Muscle of back (tissue), 11 donors: ENCODE measurements around the gene WNT7B. TPM values are rescaled to one million over a fixed set of nuclear protein-coding genes. Genes with fewer than 3 reads are reported as not detected.

Experiments
- DNase-seq, 3 donors: peaks; one replicate each; pipeline versions ENCODE4 v3.0.0 to v3.0.0-alpha.2; 2013
- polyA plus RNA-seq, 10 donors: library from polyadenylated mRNA; unstranded; fragments of 120-200 nt; gene quantifications; one replicate each; pipeline ENCODE4 v1.2.1, GENCODE V29; 2013; ENCODE audit not compliant: insufficient read length in 10 of 10

WNT7B gene
- polyA plus RNA-seq, 10 donors: 0.07 to 4.9 (median 0.08) TPM

- no peak for DNase-seq
These were observed 99.3 kb downstream of the WNT7B start for GRCh38 chr22:45877651-45878050.

- no peak for DNase-seq
These were observed 100.0 kb downstream of the WNT7B start for GRCh38 chr22:45877036-45877380.

GRCh38 chr22:45876136-45877035, 100.6 kb downstream of the WNT7B start:
- DNase-seq: no peak

DNA sequence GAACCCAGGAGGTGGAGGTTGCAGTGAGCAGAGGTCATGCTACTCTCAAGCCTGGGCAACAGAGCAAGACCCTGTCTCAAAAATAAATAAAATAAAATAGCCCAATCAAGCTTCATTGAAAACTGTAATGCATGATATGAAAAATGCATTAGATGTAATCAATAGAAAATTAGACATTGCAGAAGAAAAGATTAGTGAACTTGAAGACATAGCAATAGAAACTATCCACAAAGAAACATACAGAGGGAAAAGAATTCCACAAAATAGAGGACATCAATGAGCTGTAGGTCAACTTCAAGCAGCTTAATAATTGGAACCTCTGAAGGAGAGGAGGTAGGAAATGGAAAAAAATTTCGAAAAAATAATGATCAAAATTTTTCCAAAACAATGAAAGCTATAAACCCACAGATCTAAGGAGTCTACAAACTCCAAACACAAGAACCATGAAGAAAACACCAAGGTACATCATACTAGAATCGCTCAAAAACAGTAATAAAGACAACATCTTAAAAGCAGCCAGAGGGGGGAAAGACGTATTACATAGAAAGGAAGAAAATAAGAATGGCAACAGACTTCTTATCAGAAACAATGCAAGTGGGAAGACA, 104.2 kb downstream of the WNT7B start:
- no peak for DNase-seq

DNA sequence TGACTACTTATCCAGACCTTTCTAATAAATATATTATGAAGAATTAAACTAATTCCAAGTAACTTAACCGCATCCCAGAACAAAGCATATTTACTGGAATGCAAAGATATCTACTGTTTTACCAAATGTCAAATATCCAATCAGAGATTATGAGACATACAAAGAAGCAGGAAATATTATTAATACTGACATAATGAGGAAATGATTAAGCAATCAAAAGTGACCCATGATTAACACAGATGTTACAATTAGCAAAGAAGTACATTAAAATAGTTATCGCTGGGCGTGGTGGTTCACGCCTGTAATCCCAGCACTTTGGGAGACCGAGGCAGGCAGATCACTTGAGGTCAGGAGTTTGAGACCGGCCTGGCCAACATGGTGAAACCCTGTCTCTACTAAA, 105.2 kb downstream of the WNT7B start:
- DNase-seq: no peak

Other genes starting within 250 kb of the WNT7B start
- gene PPARA, start 173.4 kb upstream of the WNT7B start, polyA plus RNA-seq: 10 to 100 TPM; 15.9 to 25.7 (median 20.6) TPM